Measurements from ENCODE around the gene CEP43. TPM values are rescaled to one million over a fixed set of nuclear protein-coding genes. Genes with fewer than 3 reads are reported as not detected.

Gene CEP43
- total RNA-seq, 2 experiments from 2014 or later: 19.9 to 20.0 TPM

DNA sequence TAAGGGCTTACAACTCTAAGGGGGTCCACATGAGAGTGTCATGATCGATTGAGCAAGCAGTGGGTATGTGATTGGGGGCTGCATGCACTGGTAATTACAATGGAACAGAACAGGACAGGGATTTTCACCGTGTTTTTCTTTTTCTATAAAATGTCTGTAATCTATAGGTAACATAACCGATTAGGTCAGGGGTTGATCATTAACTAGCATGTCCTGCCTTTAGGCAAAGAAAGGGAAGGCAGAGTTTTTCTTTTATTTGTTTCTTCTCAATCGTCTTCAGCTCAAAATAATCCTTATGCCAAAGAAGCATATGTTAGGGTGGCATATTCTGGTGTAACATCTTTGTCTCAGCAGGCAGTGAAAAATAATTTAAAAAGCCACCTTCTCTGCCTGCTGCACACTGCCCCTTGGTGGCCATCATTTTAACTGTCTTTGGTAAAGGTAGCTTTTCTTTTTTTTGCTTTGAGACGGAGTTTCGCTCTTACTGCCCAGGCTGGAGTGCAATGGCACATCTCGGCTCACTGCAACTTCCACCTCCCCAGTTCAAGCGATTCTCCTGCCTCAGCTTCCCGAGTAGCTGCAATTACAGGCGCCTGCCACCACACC, 9.7 kb upstream of the CEP43 start:
- Mint-ChIP-seq H3K27ac (no peak overlapping the region), H3K36me3 (ENCODE audit: low read depth) (peaks cover 4% of the 10 kb centered on the region), H3K4me3 (no peak overlapping the region), H3K27me3 (no peaks in the 10 kb centered on the region), H3K4me1 (peaks cover 23% of the 10 kb centered on the region), H3K9me3 (ENCODE audit: low read depth) (no peaks in the 10 kb centered on the region)
- ATAC-seq (peak; percentile 78), DNase-seq (peak; percentile 19)
- ChIA-PET CTCF (interaction anchor here (0.7 to 3.8 kb wide), 30 partner anchors 8 to 657 kb away, joined by 3 to 43 read pairs (median 3); partner anchors contain the start of genes CEP43 and RNASET2), POLR2A (interaction anchor here (0.7 kb wide), 1 partner anchor 53 kb away, joined by 3 read pairs; no protein-coding TSS in a partner anchor)
- intact Hi-C loops (cut with DNase I, micrococcal nuclease): loop anchor here (1.0 kb wide), 2 partner anchors 203 to 214 kb away; no protein-coding TSS in a partner anchor

DNA sequence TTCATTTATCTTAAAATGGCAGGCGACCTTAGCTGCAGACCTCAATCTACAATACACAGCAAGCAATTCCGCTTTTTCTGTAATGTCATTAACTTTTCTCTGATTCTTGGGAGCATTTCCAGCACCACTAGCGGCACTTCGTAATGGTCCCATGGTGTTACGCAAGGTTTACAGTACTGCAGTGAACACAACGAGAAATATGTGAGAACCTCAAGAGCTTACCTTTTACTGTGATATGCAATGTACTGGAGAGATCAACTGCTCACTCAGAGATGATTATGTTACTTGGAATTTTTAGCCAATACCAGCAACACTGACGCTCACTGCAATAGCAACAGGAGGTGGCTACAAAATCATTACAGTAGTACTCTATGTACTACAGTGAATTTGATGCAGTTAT, 2.8 kb upstream of the CEP43 start:
- ATAC-seq (no peak), DNase-seq (no peak)
- intact Hi-C loops (cut with DNase I, micrococcal nuclease): no loop called here
- POLR2A ChIA-PET: no interaction called here
- peaks cover 27% of the 10 kb centered on the region for H3K4me1 Mint-ChIP-seq
- H3K27me3 Mint-ChIP-seq: no peaks in the 10 kb centered on the region
- H3K9me3 Mint-ChIP-seq (ENCODE audit: low read depth): no peaks in the 10 kb centered on the region
- CTCF ChIA-PET: no interaction called here
- H3K27ac Mint-ChIP-seq: no peak overlapping the region
- H3K4me3 Mint-ChIP-seq: no peak overlapping the region
- peaks cover 13% of the 10 kb centered on the region for H3K36me3 Mint-ChIP-seq (ENCODE audit: low read depth)

- no peaks in the 10 kb centered on the region for H3K9me3 Mint-ChIP-seq (ENCODE audit: low read depth)
- no peaks in the 10 kb centered on the region for H3K27me3 Mint-ChIP-seq
- ATAC-seq (no peak), DNase-seq (no peak)
- ChIA-PET CTCF (interaction anchor here (0.6 kb wide), 1 partner anchor 59 kb away, joined by 3 read pairs; no protein-coding TSS in a partner anchor), POLR2A (interaction anchor here (0.6 kb wide), 1 partner anchor 71 kb away, joined by 7 read pairs; no protein-coding TSS in a partner anchor)
- intact Hi-C loops (cut with DNase I, micrococcal nuclease): loop anchor here in 1 of 2 experiments (1.0 kb wide), 1 partner anchor 145 kb away; no protein-coding TSS in a partner anchor
- peaks cover 29% of the 10 kb centered on the region for H3K4me1 Mint-ChIP-seq
- H3K27ac Mint-ChIP-seq: peak overlapping the region; percentile 37
- H3K4me3 Mint-ChIP-seq: peak overlapping the region; percentile 85
- H3K36me3 Mint-ChIP-seq (ENCODE audit: low read depth): peaks cover 14% of the 10 kb centered on the region
These were observed 1.8 kb upstream of the CEP43 start for GRCh38 chr6:166997348-166997747.

- ATAC-seq (peak; percentile 31), DNase-seq (peak; percentile 75)
- ChIA-PET CTCF (interaction anchor here (0.6 to 1.1 kb wide), 3 partner anchors 40 to 97 kb away, joined by 3 to 4 read pairs (median 3); no protein-coding TSS in a partner anchor), POLR2A (interaction anchor here (0.6 kb wide), 1 partner anchor 72 kb away, joined by 7 read pairs; no protein-coding TSS in a partner anchor)
- H3K9me3 Mint-ChIP-seq (ENCODE audit: low read depth): no peaks in the 10 kb centered on the region
- H3K4me1 Mint-ChIP-seq: peaks cover 29% of the 10 kb centered on the region
- intact Hi-C loops (cut with DNase I, micrococcal nuclease): loop anchor here (1.0 to 2.0 kb wide), 5 partner anchors 49 to 829 kb away; partner anchors contain the start of genes AFDN (in 1 of the 2) and MPC1 (in 1 of the 2)
- H3K4me3 Mint-ChIP-seq: peak overlapping the region; percentile 85
- H3K27ac Mint-ChIP-seq: peak overlapping the region; percentile 37
- H3K36me3 Mint-ChIP-seq (ENCODE audit: low read depth): peaks cover 14% of the 10 kb centered on the region
- no peaks in the 10 kb centered on the region for H3K27me3 Mint-ChIP-seq
These were observed 1.4 kb upstream of the CEP43 start for GRCh38 chr6:166997768-166998255.

DNA sequence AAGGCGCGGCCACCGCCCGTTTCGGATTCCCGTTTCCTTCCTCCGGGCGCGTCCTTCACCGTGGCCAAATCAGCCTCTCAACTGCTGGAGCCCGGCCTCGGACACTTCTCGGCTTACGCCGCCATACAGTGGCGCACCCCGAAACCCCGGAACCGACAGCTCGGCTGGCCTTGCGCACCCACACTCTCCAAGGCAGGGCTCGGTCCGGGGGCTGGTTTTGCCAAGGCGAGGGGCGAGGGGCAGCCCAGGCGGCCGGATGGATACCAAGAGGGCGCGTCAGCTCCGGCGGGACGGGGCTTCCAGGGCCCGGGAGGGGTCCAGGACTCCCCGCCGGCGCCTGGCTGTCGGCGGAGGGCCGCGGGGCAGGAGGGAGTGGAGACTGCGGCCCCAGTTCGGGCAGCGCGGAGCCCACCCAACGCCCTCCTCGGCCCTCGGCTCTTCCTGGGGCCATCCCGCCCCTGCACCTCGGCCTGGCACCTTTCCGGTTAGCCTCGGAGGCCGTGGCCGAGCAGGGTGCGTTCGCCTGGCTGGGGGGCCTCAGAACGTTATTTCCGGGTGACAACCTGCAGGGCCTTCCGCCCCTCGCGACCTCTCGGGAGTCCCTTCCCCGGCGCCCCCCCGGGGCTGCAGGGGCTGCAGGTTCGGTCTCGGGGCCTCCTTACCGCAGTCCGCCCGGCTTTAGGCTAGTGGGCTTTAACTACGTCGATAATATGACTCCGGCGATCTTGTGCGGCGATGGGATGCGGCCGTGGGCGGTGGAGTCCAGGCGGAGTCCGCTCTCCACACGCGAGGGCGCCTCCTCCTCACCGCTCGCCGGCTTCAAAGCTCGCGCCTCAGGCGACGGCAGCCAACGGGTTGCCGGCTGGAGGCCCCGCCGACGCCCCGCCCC, 697 bp upstream of the CEP43 start:
- Mint-ChIP-seq H3K27me3 (no peaks in the 10 kb centered on the region), H3K36me3 (ENCODE audit: low read depth) (peaks cover 14% of the 10 kb centered on the region), H3K4me3 (peak overlapping the region; percentile 85), H3K27ac (peak overlapping the region; percentile 63), H3K4me1 (peaks cover 28% of the 10 kb centered on the region), H3K9me3 (ENCODE audit: low read depth) (no peaks in the 10 kb centered on the region)
- ChIA-PET POLR2A (interaction anchor here (0.7 to 1.0 kb wide), 3 partner anchors 42 to 330 kb away, joined by 3 to 4 read pairs (median 3); partner anchors contain the start of gene RNASET2), CTCF (interaction anchor here (0.6 to 1.9 kb wide), 7 partner anchors 9 to 353 kb away, joined by 3 to 12 read pairs (median 5); no protein-coding TSS in a partner anchor)
- DNase-seq (peak; percentile 37), ATAC-seq (peak; percentile 3)
- intact Hi-C loops (cut with DNase I, micrococcal nuclease): loop anchor here (1.0 to 2.0 kb wide), 12 partner anchors 41 to 828 kb away; partner anchors contain the start of genes RPS6KA2 (in 2 of the 2), AFDN (in 1 of the 2), MPC1 (in 1 of the 2) and RNASET2 (in 1 of the 2)

DNA sequence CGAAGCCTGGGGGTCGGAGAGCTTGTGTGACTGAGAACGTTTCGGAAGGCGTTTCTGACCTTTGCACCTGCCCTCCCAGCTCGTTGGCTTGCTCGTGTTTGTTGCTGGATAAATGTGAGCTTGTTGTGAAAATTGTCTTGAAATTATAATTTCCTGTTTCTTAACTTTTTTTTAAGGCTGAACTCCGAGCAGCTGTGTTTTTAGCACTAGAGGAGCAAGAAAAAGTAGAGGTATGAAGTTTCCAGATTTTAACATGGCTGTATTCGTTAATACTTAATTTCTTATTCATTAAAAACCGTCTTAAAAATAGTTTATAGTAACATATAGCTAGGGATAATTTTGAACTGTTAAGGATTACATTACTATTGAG, 672 bp downstream of the CEP43 start:
- CTCF ChIA-PET: interaction anchor here (0.8 to 1.9 kb wide), 9 partner anchors 10 to 351 kb away, joined by 3 to 12 read pairs (median 4); no protein-coding TSS in a partner anchor
- peaks cover 26% of the 10 kb centered on the region for H3K4me1 Mint-ChIP-seq
- H3K4me3 Mint-ChIP-seq: peak overlapping the region; percentile 85
- H3K27ac Mint-ChIP-seq: peak overlapping the region; percentile 78
- no peaks in the 10 kb centered on the region for H3K9me3 Mint-ChIP-seq (ENCODE audit: low read depth)
- intact Hi-C loops (cut with DNase I, micrococcal nuclease): loop anchor here (1.0 to 2.0 kb wide), 12 partner anchors 43 to 827 kb away; partner anchors contain the start of genes RPS6KA2 (in 2 of the 2), AFDN (in 1 of the 2), MPC1 (in 1 of the 2) and RNASET2 (in 1 of the 2)
- peaks cover 16% of the 10 kb centered on the region for H3K36me3 Mint-ChIP-seq (ENCODE audit: low read depth)
- no peaks in the 10 kb centered on the region for H3K27me3 Mint-ChIP-seq
- POLR2A ChIA-PET: interaction anchor here (1.0 kb wide), 1 partner anchor 48 kb away, joined by 4 read pairs; no protein-coding TSS in a partner anchor
- DNase-seq (no peak), ATAC-seq (no peak)

- no peak for DNase-seq
- Mint-ChIP-seq H3K36me3 (ENCODE audit: low read depth) (peaks cover 22% of the 10 kb centered on the region), H3K4me1 (peaks cover 26% of the 10 kb centered on the region), H3K9me3 (ENCODE audit: low read depth) (no peaks in the 10 kb centered on the region), H3K27ac (peak overlapping the region; percentile 22), H3K4me3 (peak overlapping the region; percentile 85), H3K27me3 (no peaks in the 10 kb centered on the region)
- CTCF ChIA-PET: interaction anchor here (0.7 to 1.9 kb wide), 4 partner anchors 11 to 687 kb away, joined by 3 to 12 read pairs (median 4); no protein-coding TSS in a partner anchor
- intact Hi-C loops (cut with DNase I, micrococcal nuclease): no loop called here
- no peak for ATAC-seq
- POLR2A ChIA-PET: no interaction called here
These were observed 1.6 kb downstream of the CEP43 start for GRCh38 chr6:167000759-167001158.

DNA sequence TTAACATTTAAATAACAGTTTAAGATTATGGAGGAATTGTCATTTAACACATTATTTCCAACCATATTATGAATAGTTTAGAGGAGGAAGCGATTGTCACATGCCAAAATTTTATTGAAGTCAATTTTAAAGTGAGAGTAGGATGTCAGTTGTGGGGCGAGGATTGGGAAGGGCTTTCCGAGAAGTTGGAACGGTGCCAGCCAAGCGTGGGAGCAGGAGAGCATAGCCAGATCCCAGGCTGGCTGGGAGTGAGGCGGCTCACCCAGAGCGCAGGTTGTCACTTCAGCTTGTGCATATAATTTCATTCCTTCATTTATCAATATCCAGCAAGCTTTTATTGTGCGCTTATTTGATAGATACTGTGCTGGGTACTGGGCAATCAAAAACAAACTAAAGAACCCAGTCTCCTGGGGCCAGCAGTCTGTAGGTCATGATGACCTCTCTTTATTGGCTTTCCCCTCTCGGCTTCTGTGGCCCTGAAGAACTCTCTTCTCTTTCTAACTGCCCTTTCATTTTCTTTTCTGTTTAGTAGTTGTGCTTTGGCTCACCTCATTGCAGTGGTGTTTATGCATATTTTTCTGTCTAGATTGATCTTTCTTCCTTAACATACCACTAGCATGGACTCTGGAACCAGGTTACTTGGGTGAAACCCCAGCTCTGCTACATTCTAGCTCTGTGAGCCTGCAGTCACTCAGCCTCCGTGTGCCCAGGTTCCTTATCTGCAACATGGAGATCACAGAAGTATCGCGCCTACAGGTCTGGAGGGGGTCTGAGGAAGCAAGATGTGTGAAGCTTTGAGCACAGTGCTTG, 6.4 kb downstream of the CEP43 start:
- ATAC-seq (no peak), DNase-seq (no peak)
- H3K4me1 Mint-ChIP-seq: peaks cover 13% of the 10 kb centered on the region
- no peak overlapping the region for H3K27ac Mint-ChIP-seq
- no peaks in the 10 kb centered on the region for H3K27me3 Mint-ChIP-seq
- intact Hi-C loops (cut with DNase I, micrococcal nuclease): no loop called here
- H3K36me3 Mint-ChIP-seq (ENCODE audit: low read depth): peaks cover 42% of the 10 kb centered on the region
- no peak overlapping the region for H3K4me3 Mint-ChIP-seq
- ChIA-PET CTCF (interaction anchor here (0.7 kb wide), 1 partner anchor 719 kb away, joined by 3 read pairs; no protein-coding TSS in a partner anchor), POLR2A (interaction anchor here (0.7 kb wide), 1 partner anchor 517 kb away, joined by 3 read pairs; no protein-coding TSS in a partner anchor)
- no peaks in the 10 kb centered on the region for H3K9me3 Mint-ChIP-seq (ENCODE audit: low read depth)

- POLR2A ChIA-PET: no interaction called here
- CTCF ChIA-PET: interaction anchor here (0.5 to 1.3 kb wide), 2 partner anchors 19 to 246 kb away, joined by 3 read pairs; no protein-coding TSS in a partner anchor
- Mint-ChIP-seq H3K27me3 (no peaks in the 10 kb centered on the region), H3K4me3 (no peak overlapping the region), H3K36me3 (ENCODE audit: low read depth) (peaks cover 48% of the 10 kb centered on the region), H3K9me3 (ENCODE audit: low read depth) (no peaks in the 10 kb centered on the region), H3K27ac (no peak overlapping the region), H3K4me1 (peaks cover 3% of the 10 kb centered on the region)
- intact Hi-C loops (cut with DNase I, micrococcal nuclease): no loop called here
- DNase-seq (no peak), ATAC-seq (no peak)
These were observed 8.8 kb downstream of the CEP43 start for GRCh38 chr6:167007985-167008384.

GRCh38 chr6:167013067-167013466, 13.9 kb downstream of the CEP43 start:
- H3K27me3 Mint-ChIP-seq: no peaks in the 10 kb centered on the region
- ChIA-PET POLR2A (no interaction called here), CTCF (no interaction called here)
- H3K9me3 Mint-ChIP-seq (ENCODE audit: low read depth): no peaks in the 10 kb centered on the region
- peaks cover 5% of the 10 kb centered on the region for H3K4me1 Mint-ChIP-seq
- no peak overlapping the region for H3K27ac Mint-ChIP-seq
- DNase-seq (no peak), ATAC-seq (no peak)
- H3K36me3 Mint-ChIP-seq (ENCODE audit: low read depth): peaks cover 37% of the 10 kb centered on the region
- intact Hi-C loops (cut with DNase I, micrococcal nuclease): no loop called here
- H3K4me3 Mint-ChIP-seq: no peak overlapping the region
